Mammary epithelial cell (primary cell): ENCODE results near the gene NAPSA.

Experiments
- EZH2 ChIP-seq: IDR thresholded peaks from 2 replicates; pipeline ENCODE4 v1.6.1; 2012; ENCODE audit warnings: low read length, inconsistent platforms, borderline replicate concordance
- TF ChIP-seq, protein P1 (sequence below), 2 donors: IDR thresholded peaks in 1 of 2; conservative IDR thresholded peaks in 1 of 2; 2 replicates each; pipeline ENCODE4 v1.5.1; 2011 to 2012; ENCODE audit warnings: inconsistent platforms in 2 of 2, low read length in 2 of 2, mild to moderate bottlenecking in 2 of 2, control low read depth in 1 of 2, low read depth in 1 of 2; ENCODE audit not compliant: insufficient read depth in 1 of 2; ENCODE audit errors: extremely low read depth in 1 of 2

DNA sequence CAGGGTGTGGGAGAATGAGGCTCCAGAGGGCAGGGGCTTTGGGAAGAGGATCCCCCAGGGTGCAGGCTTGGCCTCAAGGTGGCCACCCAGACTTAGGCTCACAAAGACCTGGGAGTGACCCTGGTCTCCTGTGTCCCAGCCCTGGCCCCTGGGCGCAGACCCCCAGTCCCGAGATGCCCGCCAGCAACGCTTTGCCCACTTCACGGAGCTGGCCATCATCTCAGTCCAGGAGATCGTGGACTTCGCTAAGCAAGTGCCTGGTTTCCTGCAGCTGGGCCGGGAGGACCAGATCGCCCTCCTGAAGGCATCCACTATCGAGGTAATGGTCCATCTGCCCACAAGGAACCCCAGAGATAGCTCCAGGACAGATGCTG, 13.4 kb upstream of the NAPSA start:
- TF ChIP-seq, protein P1, sequence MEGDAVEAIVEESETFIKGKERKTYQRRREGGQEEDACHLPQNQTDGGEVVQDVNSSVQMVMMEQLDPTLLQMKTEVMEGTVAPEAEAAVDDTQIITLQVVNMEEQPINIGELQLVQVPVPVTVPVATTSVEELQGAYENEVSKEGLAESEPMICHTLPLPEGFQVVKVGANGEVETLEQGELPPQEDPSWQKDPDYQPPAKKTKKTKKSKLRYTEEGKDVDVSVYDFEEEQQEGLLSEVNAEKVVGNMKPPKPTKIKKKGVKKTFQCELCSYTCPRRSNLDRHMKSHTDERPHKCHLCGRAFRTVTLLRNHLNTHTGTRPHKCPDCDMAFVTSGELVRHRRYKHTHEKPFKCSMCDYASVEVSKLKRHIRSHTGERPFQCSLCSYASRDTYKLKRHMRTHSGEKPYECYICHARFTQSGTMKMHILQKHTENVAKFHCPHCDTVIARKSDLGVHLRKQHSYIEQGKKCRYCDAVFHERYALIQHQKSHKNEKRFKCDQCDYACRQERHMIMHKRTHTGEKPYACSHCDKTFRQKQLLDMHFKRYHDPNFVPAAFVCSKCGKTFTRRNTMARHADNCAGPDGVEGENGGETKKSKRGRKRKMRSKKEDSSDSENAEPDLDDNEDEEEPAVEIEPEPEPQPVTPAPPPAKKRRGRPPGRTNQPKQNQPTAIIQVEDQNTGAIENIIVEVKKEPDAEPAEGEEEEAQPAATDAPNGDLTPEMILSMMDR (conservative IDR thresholded peaks at IDR 0.05 in 1 of 2, IDR thresholded peaks at IDR 0.05 in 1 of 2; ENCODE audit: extremely low read depth in 1 of 2, insufficient read depth in 1 of 2, low read depth in 1 of 2, low read length in 2 of 2): no peak
- no peak for TF ChIP-seq EZH2
